Rectal smooth muscle tissue (tissue), 1 donor: ENCODE measurements around the gene GSG1L.

Source experiments
- H3K27ac ChIP-seq: one replicate; pipeline ENCODE4 v1.7.0; 2013; ENCODE audit warnings: low read depth, low read length, inconsistent platforms
- H3K27me3 ChIP-seq: one replicate; pipeline ENCODE4 v1.7.0; 2013; ENCODE audit warnings: low read length; ENCODE audit not compliant: control insufficient read depth, insufficient read depth
- H3K36me3 ChIP-seq: one replicate; pipeline ENCODE4 v1.7.0; 2013; ENCODE audit warnings: low read length; ENCODE audit not compliant: control insufficient read depth, insufficient read depth
- H3K4me1 ChIP-seq: one replicate; pipeline ENCODE4 v1.7.0; 2013; ENCODE audit warnings: low read length; ENCODE audit not compliant: control insufficient read depth, insufficient read depth
- H3K4me3 ChIP-seq: one replicate; pipeline ENCODE4 v1.7.0; 2013; ENCODE audit warnings: low read length
- H3K9ac ChIP-seq: one replicate; pipeline ENCODE4 v1.7.0; 2013; ENCODE audit warnings: low read length

Gene GSG1L

GRCh38 chr16:28057949-28058348 lies 5.6 kb downstream of the GSG1L start:
- Histone ChIP-seq H3K27me3 (peaks cover 16% of the 10 kb centered on the region), H3K4me3 (no peak overlapping the region), H3K9ac (no peak overlapping the region), H3K27ac (no peak overlapping the region), H3K4me1 (no peaks in the 10 kb centered on the region), H3K36me3 (no peaks in the 10 kb centered on the region)

- Histone ChIP-seq H3K27me3 (peaks cover 3% of the 10 kb centered on the region), H3K27ac (no peak overlapping the region), H3K4me3 (no peak overlapping the region), H3K4me1 (no peaks in the 10 kb centered on the region), H3K36me3 (no peaks in the 10 kb centered on the region), H3K9ac (no peak overlapping the region)
Measured at GRCh38 chr16:28053461-28053860, 10.1 kb downstream of the GSG1L start.

- Histone ChIP-seq H3K27me3 (peaks cover 3% of the 10 kb centered on the region), H3K36me3 (no peaks in the 10 kb centered on the region), H3K4me1 (no peaks in the 10 kb centered on the region), H3K27ac (no peak overlapping the region), H3K4me3 (no peak overlapping the region), H3K9ac (no peak overlapping the region)
Measured at GRCh38 chr16:28052274-28053128, 11.0 kb downstream of the GSG1L start.

- H3K27me3 ChIP-seq: peaks cover 3% of the 10 kb centered on the region
- H3K27ac ChIP-seq: no peak overlapping the region
- no peaks in the 10 kb centered on the region for H3K36me3 ChIP-seq
- no peaks in the 10 kb centered on the region for H3K4me1 ChIP-seq
- H3K9ac ChIP-seq: no peak overlapping the region
- H3K4me3 ChIP-seq: no peak overlapping the region
Measured at GRCh38 chr16:28051486-28051885, 12.0 kb downstream of the GSG1L start.

GRCh38 chr16:28042811-28043210 lies 20.7 kb downstream of the GSG1L start:
- H3K36me3 ChIP-seq: no peaks in the 10 kb centered on the region
- no peak overlapping the region for H3K27ac ChIP-seq
- no peak overlapping the region for H3K4me3 ChIP-seq
- H3K9ac ChIP-seq: no peak overlapping the region
- H3K27me3 ChIP-seq: no peaks in the 10 kb centered on the region
- H3K4me1 ChIP-seq: no peaks in the 10 kb centered on the region

GRCh38 chr16:28041615-28042014 lies 21.9 kb downstream of the GSG1L start:
- Histone ChIP-seq H3K27ac (no peak overlapping the region), H3K27me3 (no peaks in the 10 kb centered on the region), H3K4me3 (no peak overlapping the region), H3K4me1 (no peaks in the 10 kb centered on the region), H3K36me3 (no peaks in the 10 kb centered on the region), H3K9ac (no peak overlapping the region)

GRCh38 chr16:28040039-28040438 lies 23.5 kb downstream of the GSG1L start:
- Histone ChIP-seq H3K27ac (no peak overlapping the region), H3K36me3 (no peaks in the 10 kb centered on the region), H3K9ac (no peak overlapping the region), H3K4me3 (no peak overlapping the region), H3K27me3 (no peaks in the 10 kb centered on the region), H3K4me1 (no peaks in the 10 kb centered on the region)

GRCh38 chr16:28039493-28039892 lies 24.0 kb downstream of the GSG1L start:
- Histone ChIP-seq H3K27me3 (no peaks in the 10 kb centered on the region), H3K4me1 (no peaks in the 10 kb centered on the region), H3K27ac (no peak overlapping the region), H3K9ac (no peak overlapping the region), H3K4me3 (no peak overlapping the region), H3K36me3 (no peaks in the 10 kb centered on the region)

GRCh38 chr16:28038409-28038808 lies 25.1 kb downstream of the GSG1L start:
- H3K4me1 ChIP-seq: no peaks in the 10 kb centered on the region
- H3K4me3 ChIP-seq: no peak overlapping the region
- no peaks in the 10 kb centered on the region for H3K27me3 ChIP-seq
- no peaks in the 10 kb centered on the region for H3K36me3 ChIP-seq
- H3K27ac ChIP-seq: no peak overlapping the region
- H3K9ac ChIP-seq: no peak overlapping the region

- no peaks in the 10 kb centered on the region for H3K36me3 ChIP-seq
- no peaks in the 10 kb centered on the region for H3K4me1 ChIP-seq
- no peak overlapping the region for H3K4me3 ChIP-seq
- H3K27me3 ChIP-seq: no peaks in the 10 kb centered on the region
- no peak overlapping the region for H3K9ac ChIP-seq
- H3K27ac ChIP-seq: no peak overlapping the region
Measured at GRCh38 chr16:28035866-28036393, 27.6 kb downstream of the GSG1L start.

GRCh38 chr16:28033870-28034269 lies 29.6 kb downstream of the GSG1L start:
- Histone ChIP-seq H3K4me3 (no peak overlapping the region), H3K4me1 (no peaks in the 10 kb centered on the region), H3K9ac (no peak overlapping the region), H3K27ac (no peak overlapping the region), H3K36me3 (no peaks in the 10 kb centered on the region), H3K27me3 (no peaks in the 10 kb centered on the region)

GRCh38 chr16:28029387-28030002 lies 34.0 kb downstream of the GSG1L start:
- Histone ChIP-seq H3K27ac (no peak overlapping the region), H3K4me1 (no peaks in the 10 kb centered on the region), H3K27me3 (no peaks in the 10 kb centered on the region), H3K36me3 (no peaks in the 10 kb centered on the region), H3K9ac (no peak overlapping the region), H3K4me3 (no peak overlapping the region)
